Measurements from ENCODE around the gene ZNF532.
"Not testable (repeated sequence)": the region's sequence is repeated elsewhere in the genome, so short reads cannot be mapped to it uniquely, and the experiment has no call there.

The ZNF532 gene

DNA sequence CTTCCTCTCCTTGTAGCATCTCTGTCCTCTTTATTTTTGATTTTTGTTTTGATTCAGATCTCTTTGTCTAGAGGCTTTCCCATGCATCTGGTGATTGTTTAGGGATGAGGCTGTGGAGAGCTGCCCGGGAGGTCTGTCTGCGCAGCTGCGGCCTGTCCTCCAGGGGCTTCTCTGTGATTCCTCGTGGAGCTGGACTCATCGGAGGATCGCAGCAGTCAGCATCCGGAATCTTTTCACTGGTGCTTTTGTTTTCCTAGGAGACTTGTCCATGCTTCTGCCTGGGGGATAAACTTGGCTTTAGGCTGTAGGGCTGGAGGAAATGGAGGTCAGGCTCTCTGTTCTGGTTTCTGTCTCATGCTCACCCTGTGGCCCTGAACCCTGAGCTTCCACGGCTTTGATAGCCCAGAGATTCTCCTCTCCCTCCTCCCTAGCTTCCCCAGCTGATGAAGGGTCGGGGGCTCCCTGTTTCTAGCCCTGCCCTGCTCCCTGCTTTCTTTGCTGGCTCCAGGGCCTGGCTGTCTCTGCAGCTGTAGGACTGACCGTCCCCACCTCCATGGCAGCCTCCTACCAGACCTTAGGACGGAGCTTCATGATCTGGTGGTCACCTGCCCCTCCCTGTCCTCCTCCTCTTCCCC is 35.5 kb downstream of the ZNF532 start:
- no peak for DNase-seq (ENCODE audit: low spot score)

DNA sequence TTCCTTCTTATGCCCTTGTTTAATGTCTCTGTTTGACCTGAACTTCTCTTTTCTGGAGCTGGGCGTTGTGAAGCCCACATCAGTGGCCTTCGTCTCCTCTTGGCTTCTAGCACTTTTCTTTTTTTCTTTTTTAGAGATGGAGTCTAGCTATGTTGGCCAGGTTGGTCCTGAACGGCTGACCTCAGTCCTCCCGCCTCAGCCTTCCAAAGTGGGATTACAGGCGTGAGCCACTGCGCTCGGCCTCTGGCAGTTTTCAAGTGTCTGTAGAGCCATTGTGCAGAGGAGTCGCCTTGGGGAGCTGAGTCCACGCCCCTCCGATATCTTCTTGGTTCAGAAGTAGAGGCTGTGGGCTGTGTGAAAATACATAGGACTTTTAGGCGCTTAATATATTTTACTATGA is 36.5 kb downstream of the ZNF532 start:
- DNase-seq (ENCODE audit: low spot score), result no peak

DNA sequence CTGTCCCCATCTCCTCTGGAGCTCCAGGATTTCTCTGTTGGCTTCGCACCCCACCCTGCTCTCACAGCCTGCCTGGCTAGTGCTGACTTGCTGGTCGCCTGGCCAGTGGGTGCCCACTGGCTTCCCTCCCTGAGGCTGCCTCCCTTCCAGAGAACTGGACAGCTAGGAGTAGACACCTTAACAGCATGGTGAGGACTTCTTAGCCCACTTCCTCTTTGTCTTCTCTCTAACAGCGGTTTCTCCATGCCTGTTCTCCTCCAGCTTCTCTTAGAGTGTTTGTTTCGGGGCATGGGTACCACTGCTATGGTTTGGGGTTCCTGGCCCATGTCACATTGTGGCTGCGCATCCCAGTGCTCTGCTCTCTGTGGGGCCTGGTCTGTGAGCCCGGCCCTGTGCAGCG is 37.1 kb downstream of the ZNF532 start:
- DNase-seq (ENCODE audit: low spot score), result no peak

DNA sequence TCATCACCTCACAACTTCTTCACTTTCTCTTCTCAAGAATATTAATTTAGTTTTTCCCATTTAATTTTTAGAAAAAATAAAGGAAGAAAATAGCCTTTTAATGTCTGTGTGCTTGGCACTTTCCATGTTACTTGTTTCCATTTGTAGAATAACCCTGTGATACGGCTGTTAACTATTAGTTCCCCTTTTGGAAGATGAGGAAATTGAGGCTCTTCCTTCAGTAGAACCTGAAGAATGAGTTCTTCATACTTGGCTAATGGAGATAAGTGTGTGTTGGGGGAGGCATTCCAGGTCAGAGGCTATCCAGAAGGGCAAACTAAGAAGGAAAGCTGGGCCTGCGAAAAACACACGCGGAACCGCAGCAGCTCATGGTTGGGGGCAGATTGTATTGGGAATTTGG is 38.3 kb downstream of the ZNF532 start:
- no peak for DNase-seq (ENCODE audit: low spot score)

DNA sequence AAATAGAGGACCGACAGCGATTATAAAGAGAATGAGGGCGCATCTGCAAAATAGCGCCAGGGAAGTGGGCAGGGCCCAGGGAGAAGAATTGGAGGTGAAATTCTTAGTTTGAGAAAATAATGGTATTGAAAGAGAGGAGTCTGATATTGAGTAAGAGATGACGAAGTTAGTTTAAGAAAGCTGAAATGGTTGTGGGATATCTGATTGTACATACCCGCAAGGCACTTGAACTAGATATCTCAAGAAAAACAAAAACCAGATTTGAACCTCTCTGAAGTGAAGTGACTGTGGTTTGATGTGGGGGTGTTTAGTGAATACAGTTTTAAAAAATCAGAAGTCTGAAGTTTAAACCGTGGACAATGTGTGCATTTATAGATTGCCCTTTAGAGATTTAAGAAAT is 38.9 kb downstream of the ZNF532 start:
- DNase-seq (ENCODE audit: low spot score), result no peak

DNA sequence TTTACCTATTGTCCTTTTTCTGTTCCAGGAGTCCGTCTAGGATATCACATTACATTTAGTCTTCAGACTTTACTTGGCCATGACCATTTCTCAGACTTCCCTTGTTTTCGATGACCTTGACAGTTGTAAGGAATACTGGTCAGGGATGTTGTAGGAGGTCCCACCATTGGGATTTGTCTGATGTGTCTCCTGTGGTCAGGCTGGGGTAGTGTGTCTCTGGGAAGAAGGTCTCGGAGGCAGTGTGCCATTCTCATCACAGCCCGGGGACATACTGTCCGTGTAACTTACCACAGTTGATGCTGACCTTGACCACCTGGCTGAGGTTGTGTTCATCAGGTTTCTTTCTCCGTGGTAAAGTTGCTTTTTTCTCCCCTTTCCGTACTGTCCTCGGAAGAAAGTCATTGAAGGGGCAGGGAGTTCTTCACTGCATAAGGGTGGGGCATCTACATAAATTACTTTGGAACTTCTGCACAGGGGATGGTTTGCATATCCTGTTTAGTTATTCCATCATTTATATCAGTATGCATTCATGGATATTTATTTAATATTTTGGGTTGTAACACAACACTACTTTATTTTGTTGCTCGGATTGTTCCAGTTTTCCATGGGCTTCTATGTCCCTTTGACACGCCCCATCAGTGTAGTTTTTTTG is 41.2 kb downstream of the ZNF532 start:
- no peak for DNase-seq (ENCODE audit: low spot score)

DNA sequence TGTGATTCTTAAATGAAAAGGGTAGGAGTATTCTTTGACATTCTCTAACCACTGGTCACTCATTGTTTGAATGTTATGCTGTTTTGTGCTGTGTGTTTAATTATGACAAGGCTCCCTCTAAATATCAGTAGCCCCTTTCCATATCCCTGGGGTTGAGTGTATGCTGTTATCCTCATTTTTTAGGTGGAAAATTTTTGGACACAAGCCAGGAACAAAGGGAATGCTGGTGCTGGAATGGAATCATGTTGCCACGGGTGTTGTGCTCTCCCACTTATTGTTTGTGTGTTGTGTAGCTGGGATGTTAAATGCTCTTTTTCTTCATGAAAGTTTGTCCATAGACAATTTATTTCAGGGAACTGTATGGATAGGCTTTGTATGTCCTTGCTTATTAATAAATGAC is 43.3 kb downstream of the ZNF532 start:
- DNase-seq (ENCODE audit: low spot score), result no peak

DNA sequence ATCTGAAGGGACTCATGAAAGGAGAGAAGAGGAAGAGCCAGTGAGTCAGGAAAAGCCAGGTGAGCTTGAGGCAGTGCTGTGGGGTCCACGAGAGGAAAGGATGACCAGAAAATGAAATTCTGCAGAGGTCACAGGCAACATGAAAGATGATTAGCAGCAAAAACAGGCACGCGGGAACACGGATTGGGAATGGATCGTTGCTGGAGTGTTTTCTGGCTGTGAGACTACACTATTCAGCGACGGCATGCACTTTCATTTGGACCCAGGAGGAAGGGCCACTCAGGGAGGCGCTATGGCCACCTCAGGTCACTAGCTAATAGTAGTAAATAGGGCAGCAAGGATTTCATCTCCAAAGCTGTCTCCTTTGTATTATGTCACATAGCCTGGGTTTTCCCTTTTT is 44.8 kb downstream of the ZNF532 start:
- DNase-seq (ENCODE audit: low spot score), result no peak

DNA sequence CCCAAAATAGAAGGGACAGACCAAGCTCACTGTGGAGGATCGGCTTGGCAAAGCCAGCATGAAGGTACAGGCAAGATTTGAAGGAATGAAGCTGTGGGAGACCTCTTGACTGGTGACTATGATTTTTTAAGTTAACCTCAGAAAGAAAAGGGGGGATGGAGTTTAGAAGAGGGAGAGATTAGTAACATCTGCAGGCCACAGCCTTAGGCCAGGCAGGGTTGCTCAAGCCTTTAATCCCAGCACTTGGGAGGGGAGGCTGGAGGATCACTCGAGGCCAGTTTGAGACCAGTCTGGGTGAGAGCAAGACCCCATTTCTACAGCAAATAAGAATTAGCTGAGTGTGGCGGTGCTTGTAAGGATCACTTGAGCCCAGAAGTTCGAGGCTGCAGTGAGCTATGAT is 46.6 kb downstream of the ZNF532 start:
- no peak for DNase-seq (ENCODE audit: low spot score)

DNA sequence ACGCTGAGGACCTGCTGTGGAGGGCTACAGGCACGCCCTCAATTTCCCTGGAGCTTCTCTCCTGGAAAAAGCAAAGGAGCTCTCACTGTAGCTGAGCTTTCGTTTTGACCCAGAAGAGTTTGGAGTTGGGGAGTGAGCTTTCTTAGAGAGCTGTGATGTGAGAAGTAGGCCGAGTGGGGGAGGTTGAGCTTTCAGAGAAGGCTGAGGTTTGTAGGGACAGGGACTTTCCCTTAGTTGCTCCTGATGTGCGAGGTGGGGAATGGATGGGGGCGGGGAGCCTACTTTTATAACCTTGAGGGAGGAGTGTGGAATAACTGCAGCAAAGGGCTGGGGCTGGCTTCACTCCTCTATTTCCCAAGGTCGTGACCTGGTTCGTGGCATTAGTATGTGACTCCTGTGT is 47.1 kb downstream of the ZNF532 start:
- DNase-seq (ENCODE audit: low spot score), result peak; percentile 12

DNA sequence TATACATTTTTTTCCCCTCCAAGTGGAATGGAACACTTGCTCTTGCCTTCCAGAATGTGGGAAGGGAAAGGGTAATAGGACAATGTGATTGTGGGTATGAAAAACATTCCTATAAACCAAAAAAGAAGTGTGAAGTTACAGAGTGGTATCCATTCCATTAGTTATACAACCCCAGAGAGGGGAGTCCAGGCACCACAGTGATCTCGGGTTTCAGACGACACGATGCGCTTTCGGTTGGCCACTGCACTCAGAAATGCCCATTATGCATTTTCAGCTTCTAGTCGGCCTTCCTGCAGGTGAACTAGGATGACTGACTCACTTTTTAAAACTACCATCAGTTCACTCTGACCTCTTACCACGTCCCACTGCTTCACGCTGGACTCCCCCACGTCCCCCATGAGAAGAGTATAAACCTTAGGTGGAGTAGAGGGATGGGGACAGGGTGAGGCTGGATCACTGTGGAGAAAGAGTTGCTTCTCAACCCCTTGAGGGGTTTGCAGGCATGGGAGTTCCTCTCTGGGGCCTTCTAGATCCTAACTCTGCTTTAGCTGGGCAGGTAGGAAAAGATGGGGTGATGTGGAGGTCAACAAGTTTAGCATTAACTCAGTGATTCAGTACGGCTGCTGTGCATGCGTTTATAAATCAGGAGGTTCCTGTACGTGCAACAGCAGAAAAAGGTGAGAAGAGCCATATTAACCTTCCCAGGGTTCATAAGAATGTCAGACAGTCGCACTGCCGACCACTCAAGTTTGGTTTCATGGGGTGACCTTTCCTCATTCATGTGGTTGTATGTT is 50.5 kb downstream of the ZNF532 start:
- DNase-seq (ENCODE audit: low spot score), result no peak

DNA sequence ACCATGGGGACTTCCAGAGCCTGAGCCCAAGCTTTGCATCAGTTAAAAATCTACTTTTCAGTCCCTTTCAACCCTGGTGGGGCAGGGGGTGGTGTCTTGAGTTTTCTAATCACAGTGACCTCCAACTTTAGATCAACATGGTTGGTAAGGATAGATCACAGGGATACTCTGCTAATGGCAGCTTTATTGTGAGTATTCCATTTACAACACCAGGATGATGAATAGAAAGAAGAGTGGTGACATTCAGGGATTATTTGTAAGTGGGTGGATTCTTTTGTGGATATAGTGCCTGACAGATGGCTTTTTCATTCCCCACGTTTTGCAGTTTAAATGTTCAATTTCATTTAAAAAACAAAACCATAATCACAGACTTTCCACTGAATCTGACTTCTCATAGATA is 51.3 kb downstream of the ZNF532 start:
- no peak for DNase-seq (ENCODE audit: low spot score)

DNA sequence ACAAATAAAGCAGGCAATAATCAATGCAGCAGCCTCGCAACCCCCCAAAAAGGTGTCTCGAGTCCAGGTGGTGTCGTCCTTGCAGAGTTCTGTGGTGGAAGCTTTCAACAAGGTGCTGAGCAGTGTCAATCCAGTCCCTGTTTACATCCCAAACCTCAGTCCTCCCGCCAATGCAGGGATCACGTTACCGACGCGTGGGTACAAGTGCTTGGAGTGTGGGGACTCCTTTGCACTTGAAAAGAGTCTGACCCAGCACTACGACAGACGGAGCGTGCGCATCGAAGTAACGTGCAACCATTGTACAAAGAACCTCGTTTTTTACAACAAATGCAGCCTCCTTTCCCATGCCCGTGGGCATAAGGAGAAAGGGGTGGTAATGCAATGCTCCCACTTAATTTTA is 55.3 kb downstream of the ZNF532 start:
- DNase-seq (ENCODE audit: low spot score), result not testable (repeated sequence)

DNA sequence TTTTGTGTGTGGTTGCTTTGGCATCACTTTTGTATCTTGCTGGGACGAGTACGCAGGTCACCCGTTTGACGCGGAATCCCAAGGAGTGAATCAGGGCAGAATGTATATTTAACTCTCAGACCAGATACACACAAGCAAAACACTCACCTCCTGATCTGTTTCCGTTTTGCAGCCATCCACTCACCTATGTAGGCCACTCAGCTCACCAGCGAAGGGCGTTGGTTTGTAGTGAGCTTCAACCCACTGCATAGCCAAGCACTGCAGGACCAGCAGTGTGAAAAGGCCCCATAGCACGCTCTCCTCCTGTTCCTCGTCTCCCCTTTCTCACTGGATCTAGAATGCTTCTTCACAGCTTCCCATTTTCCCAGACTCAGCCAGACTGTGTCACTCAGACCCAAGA is 58.3 kb downstream of the ZNF532 start:
- no peak for DNase-seq (ENCODE audit: low spot score)

DNA sequence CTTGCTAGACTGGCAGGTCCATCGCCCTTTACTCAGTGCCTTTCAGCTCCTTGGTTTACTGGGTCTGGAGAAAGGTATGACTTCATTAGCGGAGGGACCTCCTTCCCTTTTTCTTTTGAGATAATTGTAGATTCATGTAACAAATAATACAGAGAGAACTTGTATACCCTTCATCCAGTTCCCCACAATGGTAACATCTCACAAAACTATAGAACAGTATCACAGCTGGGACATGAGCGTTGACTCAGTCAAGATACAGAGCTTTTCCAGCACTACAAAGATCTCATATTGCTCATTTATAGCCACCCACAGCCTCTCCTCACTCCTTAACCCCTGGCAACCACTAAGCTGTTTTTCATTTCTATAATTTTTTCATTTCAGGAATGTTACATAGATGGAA is 59.8 kb downstream of the ZNF532 start:
- no peak for DNase-seq (ENCODE audit: low spot score)

DNA sequence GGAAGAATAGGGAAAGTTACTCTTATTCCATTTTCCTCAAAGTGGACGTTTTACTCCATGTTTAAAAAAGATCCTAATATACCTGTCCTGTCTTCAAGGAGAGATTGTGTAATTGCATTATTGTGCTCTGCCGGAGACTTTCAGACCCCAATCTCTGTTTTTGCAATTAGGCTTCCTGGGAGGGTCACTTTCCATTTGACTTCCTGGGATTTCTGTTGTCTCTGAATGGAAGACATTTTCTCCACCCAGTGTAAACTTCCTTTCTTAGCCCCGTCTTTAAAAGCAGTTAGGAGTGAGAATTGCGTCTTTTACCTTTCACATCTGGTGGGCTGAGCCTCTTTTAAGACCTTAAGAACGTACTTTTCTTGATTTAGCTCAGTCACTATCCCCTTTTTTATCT is 63.0 kb downstream of the ZNF532 start:
- no peak for DNase-seq (ENCODE audit: low spot score)

DNA sequence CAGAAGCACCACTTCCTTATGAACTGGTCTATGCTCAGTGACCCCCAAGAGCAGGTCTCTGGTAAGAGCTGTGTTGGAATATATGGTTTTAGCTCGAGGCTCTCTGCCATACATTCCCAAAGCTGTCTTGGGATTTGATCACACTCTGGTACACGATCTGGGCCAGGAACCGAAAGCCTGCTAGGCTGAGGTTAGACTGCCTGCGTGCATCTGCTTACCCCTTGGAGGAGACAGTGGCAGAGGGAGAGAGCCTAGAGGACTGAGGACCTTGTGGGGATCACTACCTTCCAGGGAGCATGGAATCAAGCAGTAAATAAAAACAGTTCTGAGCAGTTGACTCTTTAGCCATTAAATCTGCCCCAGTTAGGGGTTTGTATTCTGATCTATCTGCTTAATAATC is 63.7 kb downstream of the ZNF532 start:
- no peak for DNase-seq (ENCODE audit: low spot score)

DNA sequence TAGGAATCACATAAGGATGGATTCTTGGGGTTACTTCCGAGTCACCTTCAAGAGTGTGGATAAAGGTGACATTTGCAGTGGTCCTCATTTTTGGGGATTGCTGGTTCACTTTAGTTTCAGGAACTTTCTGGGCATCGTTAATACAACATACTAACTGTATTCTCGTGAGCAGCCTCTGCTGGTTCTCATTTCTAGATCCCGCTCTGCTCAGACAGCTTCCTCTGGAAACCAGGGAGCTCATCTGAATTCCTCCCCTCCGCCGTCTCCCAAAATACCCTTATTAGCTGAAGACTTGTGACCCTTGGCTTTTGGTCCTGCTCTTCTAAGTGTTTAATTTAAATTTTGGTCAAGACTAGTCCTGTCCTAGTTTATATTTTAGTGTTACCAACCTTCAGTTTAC is 64.5 kb downstream of the ZNF532 start:
- DNase-seq (ENCODE audit: low spot score), result no peak

DNA sequence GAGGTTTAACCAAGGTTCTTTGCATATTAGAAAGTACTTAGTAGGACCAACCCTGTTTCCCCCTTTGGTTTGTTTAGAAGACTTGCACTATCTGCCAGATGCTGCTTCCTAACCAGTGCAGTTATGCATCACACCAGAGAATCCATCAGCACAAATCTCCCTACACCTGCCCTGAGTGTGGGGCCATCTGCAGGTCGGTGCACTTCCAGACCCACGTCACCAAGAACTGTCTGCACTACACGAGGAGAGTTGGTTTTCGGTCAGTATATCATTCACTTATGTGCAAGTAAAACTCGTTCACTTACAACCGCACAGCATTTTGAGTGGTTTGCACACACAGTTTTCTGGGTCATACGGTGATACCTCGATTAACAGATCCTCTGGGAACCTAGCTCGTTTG is 69.7 kb downstream of the ZNF532 start:
- DNase-seq (ENCODE audit: low spot score), result no peak

DNA sequence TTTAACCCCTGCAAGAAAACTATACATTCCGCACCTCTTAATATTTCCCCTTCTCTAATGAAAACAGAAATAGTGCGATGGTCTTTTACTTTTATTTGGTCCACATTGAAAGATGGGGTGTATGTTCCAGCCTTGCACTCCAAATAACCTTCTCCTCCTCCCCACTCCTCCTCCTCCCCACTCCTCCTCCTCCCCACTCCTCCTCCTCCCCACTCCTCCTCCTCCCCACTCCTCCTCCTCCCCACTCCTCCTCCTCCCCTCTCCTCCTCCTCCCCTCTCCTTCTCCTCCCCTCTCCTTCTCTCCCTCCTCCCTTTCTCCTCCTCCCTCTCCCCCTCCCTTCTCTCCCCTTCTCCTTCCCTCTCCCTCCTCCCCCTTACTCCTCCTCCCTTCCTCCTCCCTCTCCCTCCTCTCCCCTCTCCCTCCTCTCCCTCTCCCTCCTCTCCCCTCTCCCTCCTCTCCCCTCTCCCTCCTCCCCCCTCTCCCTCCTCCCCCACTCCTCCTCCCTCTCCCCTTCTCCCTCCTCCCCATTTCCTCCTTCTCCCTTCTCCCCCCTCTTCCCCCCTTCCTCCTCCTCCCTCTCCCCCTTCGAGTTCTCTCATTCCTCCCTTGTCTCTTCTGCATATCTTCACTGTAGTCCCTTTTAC is 70.4 kb downstream of the ZNF532 start:
- no peak for DNase-seq (ENCODE audit: low spot score)

DNA sequence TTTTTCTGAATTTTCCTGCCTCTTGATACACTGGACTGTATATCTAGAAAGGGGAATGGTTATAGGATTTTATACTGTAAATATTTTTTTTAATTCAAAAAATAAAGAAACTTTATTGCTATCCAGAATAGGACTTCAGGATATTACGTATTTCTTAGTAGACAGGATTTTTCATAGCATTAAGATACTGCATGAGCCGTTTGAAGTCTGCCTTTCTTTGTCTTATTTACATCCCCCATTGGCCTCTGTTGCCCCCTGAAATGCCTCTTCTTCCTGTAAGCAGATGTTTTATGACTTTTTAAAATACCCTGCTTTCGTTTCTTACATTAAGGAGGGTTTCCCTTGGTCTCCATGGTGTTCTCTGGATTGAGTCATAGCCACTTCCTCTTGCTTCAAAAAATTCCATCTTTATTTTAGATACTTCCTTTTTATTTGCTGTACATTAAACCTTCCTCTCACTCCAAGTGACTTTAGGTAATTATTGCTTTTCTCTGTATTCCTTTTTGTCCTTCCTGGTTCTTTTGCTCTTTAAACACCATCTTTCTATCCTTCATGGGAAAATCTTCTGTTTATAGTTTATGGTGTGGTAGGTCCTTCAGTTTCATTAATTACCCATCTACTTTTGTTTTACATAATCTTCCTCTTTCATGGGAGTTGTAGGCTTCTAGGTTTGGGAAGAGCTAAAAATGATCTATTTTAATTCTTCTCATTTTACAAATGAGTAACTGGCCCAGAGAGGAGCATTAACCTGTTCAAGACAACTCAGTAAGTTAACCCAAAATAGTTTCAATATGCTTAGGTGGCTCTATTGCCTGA is 72.6 kb downstream of the ZNF532 start:
- no peak for DNase-seq (ENCODE audit: low spot score)

DNA sequence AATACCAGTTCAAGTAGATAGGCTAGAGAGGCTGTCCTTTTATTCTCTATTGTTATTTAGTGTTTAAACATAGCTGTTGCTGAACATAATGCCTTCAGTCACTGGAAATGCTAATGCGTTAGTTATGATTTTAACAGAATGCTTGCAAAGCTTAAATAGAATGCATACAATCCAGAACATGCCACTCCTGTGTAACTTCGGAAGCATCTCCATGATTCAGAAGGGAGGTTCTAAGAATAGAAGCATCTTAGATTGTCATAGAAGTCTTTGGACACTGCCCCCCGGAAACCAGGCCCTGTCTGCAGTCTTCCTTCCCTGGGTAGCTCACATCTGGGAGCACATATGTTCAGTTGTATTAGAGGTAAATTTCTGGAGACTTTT is 73.2 kb downstream of the ZNF532 start:
- DNase-seq (ENCODE audit: low spot score), result no peak
